NCI-H1105 treated with DMSO at 0.1 percent for 48 hours (cell line): ENCODE data around the gene SNX33.
A peak's percentile ranks its signal among the peaks of the same experiment; 100 is the strongest.
"Not testable (repeated sequence)": the region's sequence is repeated elsewhere in the genome, so short reads cannot be mapped to it uniquely, and the experiment has no call there.

Source experiments
- DNase-seq: peaks from one replicate; lab custom pipeline; 2025; lab: John Stamatoyannopoulos, UW

SNX33 gene

GRCh38 chr15:75661756-75662140 lies 14.0 kb downstream of the SNX33 start:
- no peak for DNase-seq

DNA sequence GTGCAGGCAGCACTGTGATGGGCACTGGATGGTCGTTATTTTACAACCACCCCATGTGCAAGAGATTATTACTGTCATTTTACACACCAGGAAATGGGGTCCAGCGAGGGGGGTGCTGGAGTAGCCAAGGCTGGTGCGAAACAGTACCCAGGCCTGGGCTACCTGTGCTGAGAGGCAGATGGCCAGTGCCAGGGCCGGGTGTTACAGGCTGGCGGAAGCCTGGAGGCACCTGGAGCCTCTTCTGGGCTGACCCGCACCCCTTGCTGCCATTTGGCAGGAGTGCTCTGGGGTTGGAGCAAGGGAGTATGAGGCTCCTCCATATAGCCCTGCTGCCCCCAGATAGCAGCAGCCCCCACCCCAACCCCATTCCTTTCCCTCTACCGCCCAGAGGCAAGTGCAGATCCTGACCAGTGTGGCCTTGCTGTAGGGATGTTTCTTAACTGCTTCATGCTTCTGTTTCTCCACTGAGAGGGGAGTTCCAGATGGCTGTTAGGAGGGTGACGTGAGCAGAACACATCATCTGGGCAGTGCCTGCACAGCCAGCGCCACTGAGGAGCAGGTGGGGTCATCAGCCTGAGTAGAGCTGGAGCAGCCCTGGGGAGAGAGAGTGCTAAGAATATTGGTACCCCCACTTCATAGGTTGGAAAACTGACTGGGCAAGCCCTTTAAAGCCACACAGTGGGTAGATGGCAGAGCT lies 15.3 kb downstream of the SNX33 start:
- no peak for DNase-seq

- DNase-seq: peak; percentile 4
Measured at GRCh38 chr15:75663931-75664421, 16.3 kb downstream of the SNX33 start.

- DNase-seq: no peak
Measured at GRCh38 chr15:75666823-75667501, 19.2 kb downstream of the SNX33 start.

DNA sequence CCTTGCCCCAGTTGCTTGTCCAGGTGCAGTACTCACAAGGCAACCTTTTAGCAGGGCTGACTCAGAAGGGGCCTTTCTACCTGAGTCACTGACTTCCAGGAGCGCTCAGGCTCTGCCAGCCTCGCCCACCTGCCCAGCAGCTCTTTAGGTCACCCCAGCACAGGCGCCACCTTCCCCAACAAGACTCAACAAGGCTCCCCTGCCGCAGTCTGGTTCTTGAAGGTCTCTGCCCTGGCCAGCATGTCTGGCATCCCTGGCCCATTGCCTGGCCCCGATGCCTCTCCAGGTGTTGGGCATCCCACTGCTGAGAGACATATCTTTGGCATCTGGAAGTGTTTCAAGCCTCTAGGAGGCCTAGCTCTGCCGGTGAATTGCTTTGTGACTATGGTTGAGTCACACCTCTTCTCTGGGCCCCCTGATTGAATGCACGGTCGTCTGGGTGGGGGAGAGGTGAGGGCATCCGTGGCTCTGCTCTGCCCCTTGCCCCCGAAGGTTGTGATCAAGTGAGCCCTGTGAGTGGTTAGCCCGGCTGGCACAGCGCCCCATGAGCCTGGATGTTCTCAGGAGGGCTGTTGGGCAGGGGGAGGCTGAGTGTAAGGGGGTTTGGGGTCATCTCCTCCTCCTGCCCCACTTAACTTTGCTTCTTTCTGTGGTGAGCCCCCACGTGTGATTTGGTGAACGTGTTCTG lies 21.6 kb downstream of the SNX33 start:
- no peak for DNase-seq

GRCh38 chr15:75669879-75670212 lies 22.1 kb downstream of the SNX33 start:
- no peak for DNase-seq

- no peak for DNase-seq
Measured at GRCh38 chr15:75671730-75672602, 24.3 kb downstream of the SNX33 start.

DNA sequence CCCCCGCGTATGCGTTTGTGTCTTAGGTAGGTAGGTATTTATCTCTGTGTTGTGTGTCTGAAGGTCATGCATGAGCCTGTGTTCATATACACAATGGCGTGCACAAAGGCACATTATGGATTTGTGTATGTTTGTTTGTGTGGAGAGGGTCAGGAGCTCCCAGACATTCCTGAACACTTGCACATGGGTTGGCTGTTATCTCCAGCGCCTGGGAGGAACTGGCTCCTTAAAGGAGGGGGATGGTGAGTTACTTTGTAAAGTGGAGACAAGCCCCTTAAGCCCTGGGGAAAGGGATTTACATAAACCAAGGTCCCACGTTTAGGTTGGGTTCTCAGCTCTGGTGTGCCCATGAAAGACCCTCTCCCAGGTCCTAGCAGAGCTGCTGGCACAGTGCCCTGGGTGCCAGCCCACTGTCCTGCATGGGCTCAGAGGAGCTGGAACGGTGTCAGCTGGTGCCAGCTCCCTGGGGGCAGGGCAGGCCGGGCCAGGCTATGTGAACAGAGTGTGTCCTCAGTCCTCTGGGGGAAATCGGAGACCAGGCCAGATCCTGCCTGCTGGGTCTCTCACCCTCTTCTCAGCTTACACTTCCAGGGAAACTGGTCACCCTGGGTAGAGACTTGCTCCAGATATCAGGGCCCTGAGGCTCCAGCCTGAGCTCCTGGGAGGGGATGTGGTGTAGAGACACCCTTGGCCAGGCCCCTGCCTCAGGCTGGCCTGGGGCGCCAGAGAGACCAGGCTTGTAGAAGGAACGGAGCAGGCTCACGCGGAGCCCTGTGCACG lies 25.1 kb downstream of the SNX33 start:
- no peak for DNase-seq

GRCh38 chr15:75673426-75674235 lies 25.9 kb downstream of the SNX33 start:
- no peak for DNase-seq

DNA sequence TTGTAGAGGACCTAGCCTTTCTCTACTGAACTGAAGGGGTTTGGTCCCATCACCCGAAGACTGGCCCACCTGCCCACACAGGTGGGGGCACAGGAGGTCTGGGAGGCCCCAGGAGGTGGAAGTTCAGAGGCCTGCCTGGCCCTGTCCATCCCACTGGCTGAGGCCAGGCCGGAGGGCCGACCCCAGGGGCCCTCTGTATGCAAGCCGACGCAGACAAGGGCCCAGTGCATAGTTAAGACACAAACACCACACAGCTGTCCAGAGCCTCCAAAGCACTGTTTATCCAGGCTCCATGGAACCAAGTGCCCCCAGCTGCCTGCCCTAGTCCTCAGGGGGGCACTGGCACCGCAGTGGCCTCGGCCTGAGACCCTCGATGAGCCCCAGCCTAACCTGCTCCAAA lies 26.7 kb downstream of the SNX33 start:
- DNase-seq: no peak

- DNase-seq: no peak
Measured at GRCh38 chr15:75675579-75676404, 28.1 kb downstream of the SNX33 start.

- no peak for DNase-seq
Measured at GRCh38 chr15:75676688-75677464, 29.2 kb downstream of the SNX33 start.

- no peak for DNase-seq
Measured at GRCh38 chr15:75677465-75678323, 30.0 kb downstream of the SNX33 start.

DNA sequence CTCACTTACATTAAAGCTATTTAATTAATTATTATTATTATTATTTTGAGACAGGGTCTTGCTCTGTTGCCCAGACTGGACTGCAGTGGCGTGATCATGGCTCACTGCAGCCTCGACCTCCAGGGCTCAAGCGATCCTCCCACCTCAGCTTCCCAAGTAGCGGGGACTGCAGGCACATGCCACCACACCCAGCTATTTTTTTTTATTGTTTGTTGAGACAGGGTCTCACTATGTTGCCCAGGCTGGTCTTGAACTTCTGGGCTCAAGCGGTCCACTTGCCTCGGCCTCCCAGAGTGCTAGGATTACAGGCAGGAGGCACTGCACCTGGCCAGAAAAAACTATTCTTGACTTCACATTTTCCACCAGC lies 30.6 kb downstream of the SNX33 start:
- DNase-seq: not testable (repeated sequence)

- DNase-seq: no peak
Measured at GRCh38 chr15:75680007-75680789, 32.5 kb downstream of the SNX33 start.

GRCh38 chr15:75682181-75683135 lies 34.7 kb downstream of the SNX33 start:
- DNase-seq: no peak
